NCI-H510A (cell line): ENCODE data around the gene AGPAT1.
"Not testable (repeated sequence)": the region's sequence is repeated elsewhere in the genome, so short reads cannot be mapped to it uniquely, and the experiment has no call there.

Source experiments
- DNase-seq: peaks from one replicate; lab custom pipeline; 2025; lab: John Stamatoyannopoulos, UW

AGPAT1 gene

DNA sequence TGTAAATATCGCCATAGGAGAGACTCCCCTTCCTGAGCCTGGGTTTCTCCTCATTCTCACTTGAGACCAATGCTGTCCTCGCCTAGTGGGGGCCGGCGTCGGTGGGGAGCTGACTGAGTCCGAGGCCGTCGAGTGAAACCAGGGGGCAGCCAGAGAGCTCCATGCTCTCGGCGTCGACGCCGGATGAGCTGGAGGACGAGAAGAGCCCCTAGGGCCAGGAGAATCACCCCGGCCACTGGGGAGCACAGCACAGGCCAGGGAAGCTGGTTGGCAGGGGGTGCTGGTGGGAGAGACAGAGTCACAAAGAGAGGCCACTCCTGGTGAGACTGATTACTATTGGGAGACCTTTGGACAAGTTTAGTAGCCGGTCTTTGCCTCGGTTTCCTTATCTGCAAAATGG is 23.0 kb upstream of the AGPAT1 start:
- no peak for DNase-seq

DNA sequence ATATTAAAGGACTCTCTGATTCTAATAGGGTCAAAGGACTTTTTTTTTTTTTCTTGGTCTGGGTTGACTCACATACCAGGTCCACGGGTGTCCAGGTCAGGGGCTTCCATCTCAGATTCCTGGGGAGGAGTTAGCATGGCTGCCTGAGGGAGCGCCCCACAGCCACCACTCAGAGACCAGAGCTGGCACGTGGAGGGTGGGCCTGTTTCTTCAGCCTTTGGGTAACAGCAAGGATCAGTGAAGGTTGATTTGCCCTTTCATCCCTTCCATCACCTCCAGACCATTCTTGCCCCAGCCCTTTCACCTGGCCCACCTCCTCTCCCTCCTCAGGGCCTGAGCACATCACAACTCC is 22.4 kb upstream of the AGPAT1 start:
- DNase-seq = no peak

DNA sequence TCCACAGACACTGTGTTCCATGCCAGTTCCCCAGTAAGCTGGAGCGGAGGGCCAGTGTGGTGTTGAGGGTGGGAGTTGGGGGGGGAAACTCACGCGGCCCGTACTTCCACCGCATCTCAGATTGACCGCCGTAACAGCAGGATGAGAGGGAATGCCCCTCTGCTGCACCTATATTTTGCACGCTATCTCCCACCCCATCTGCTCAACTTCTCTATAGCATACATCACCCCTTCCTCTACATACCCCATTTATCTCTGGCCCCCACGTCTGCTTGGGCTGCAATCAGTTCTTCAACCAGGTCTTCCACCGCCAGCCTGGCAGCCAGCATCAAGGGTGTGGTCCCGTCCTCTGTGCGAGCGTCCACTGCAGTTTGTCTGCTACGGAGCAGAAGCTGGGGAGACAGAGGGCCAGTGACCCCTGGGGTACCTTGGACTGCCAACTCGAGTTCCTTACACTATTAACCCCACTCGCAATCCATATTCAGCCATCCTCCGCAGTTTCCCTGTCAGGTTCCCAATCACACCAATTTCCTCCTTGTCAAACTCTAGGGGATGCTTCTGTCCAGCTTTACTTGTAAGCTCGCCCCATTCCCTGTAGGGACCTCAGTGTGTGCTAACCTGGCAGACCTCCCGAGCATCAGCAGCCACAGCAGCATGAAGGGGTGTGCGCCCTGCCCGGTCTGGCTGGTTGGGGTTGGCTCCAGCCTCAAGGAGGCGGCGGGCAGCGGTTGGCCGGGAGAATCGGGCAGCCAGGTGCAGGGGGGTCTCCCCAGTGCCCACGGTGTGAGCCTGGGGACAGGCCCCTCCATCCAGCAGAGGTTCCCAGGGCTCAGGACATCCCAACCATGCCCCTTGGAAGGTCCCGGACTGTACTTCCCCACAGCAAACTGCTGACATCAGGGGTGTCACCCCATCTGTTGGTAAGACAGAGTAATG is 21.1 kb upstream of the AGPAT1 start:
- no peak for DNase-seq

DNA sequence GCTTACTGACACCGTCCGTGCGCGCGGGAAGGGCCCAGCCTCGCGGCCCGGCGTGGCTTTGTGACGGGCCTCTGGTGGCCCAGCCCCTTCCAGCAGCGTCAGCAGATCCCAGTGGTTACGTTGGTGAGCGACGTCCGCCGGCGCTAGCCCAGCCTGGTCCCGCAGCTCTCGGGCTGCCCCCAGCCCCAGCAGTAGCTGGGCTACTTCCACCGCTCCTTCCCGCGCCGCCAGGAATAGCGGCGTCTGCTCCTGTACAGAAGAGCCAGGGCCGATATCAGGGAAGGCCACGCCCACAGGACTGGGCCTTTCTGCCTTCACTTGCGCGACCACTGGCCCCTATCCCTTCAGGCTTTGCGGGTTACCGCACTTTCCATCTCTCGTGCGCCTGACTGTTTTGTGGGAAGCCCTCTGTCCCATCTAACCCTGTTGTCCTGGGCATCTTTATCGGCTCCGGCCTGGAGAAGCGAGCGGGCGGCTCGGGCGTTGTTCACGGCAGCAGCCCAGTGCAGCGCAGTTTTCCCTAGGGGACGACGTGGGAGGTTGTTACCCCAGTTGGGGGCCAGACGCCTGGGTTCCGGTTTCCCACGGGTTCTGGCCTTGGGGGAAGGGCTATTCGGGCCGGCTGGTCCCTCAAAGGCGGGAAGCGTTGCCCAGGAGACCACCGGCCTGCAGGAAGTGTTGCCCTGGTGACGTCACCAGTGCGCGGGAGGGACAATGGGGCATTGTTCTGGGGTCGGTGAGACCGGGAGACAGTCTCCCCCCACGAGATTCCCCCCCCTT is 20.2 kb upstream of the AGPAT1 start:
- DNase-seq = peak; percentile 88

DNA sequence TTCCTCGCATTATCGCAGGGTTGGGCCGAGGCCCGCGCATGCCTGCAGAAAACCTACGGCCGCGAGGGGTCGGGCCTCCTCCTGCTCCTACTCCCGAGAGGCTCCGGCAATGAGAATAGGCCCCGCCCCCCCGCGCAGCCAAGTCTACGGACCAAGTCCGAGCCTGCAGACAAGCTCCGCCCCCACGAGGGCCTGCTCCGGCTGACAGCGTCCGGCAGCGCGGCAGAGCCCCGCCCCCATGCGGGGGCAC is 19.7 kb upstream of the AGPAT1 start:
- peak; percentile 100 for DNase-seq

DNA sequence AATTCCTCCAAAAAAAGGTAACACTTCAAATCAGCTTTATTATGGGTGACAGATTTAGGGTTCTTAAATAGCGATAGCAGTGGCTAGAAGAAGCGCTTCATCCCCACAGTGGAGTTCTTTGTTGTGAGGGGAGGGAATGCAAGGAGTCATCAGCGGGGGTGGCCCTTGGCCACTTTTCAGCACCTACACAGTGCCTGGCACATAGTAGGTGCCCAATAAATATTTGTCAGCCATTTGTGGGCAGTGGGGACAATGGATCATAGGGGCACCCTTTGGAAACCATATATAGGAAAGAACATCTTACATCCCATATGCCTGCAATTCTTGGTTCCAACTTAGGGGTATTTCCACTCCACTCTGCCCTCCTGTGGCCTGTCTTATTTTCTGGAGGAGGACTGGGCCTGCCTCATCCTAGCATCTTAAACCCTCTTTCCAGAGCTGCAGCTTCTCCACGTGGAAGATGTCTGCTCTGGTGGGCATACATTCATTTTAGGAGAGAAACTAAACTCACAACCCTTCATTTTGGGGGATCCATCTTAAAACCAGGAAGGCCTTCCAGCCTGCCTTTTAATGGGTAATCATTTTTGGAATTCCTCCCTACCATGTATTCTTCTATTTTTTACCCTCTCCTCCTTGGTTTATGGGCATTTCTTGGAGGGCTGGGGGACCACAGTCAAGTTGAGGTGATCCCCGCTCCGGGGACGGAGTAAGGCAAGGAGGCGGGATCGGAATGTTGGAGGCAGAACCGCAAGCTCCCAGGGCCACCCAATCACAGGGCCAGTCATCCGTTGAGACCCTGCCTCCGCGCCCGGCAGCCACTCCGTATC is 19.2 kb upstream of the AGPAT1 start:
- DNase-seq = no peak

DNA sequence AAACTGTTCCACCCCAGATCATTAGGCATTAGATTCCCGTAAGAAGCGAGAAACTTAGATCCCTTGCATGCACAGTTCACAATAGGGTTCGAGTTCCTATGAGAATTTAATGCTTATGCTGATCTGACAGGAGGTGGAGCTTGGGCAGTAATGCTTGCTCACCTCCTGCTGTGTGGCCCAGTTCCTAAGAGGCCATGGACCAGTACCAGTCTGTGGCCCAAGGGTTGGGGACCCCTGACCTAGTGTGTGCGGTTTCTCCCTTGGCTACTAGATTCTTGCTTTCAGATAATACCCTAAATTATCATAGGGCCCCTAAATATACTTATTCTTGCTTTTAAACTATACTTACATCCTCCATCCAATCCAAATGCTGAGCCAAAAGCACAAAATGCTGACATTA is 18.5 kb upstream of the AGPAT1 start:
- no peak for DNase-seq

DNA sequence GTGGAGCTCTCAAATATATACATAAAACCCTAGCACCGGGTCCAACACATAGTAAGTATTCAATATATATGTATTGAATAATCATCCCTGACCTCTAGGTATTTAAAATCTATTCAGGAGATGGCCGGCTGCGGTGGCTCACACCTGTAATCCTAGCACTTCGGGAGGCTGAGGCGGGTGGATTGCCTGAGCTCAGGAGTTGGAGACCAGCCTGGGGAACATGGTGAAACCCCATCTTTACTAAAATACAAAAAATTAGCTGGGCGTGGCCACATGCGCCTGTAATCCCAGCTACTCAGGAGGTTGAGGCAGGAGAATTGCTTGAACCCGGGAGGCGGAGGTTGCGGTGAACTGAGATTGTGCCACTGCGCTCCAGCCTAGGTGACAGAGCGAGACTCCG is 17.2 kb upstream of the AGPAT1 start:
- DNase-seq = not testable (repeated sequence)

DNA sequence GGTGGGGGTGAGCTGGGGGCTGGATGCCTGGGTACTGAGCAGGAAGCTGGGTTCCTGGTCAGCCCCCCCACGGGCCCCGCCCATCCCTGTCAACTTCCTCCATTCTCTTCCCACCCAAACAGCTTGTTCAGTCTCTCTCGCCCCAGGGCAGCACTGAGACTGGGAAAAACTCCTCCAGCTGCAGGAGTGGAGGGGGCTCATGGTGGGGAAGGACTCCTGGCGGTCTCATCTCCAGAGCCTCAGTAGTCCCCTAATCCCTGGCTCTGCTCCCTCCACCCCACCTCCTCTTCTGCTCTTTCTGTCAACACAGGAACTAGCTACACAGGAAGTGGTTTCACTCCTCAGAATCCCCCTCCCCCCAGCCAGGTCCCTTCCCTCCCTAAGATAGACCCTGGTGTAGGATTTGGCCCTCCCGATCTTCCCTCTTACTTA is 16.7 kb upstream of the AGPAT1 start, which contains the start of gene GPSM3:
Gene GPSM3 (minus strand): TSS at position 36 of the 432 bp plus-strand sequence. CDS start 130 bp downstream, outside the sequence.
- peak; percentile 52 for DNase-seq

DNA sequence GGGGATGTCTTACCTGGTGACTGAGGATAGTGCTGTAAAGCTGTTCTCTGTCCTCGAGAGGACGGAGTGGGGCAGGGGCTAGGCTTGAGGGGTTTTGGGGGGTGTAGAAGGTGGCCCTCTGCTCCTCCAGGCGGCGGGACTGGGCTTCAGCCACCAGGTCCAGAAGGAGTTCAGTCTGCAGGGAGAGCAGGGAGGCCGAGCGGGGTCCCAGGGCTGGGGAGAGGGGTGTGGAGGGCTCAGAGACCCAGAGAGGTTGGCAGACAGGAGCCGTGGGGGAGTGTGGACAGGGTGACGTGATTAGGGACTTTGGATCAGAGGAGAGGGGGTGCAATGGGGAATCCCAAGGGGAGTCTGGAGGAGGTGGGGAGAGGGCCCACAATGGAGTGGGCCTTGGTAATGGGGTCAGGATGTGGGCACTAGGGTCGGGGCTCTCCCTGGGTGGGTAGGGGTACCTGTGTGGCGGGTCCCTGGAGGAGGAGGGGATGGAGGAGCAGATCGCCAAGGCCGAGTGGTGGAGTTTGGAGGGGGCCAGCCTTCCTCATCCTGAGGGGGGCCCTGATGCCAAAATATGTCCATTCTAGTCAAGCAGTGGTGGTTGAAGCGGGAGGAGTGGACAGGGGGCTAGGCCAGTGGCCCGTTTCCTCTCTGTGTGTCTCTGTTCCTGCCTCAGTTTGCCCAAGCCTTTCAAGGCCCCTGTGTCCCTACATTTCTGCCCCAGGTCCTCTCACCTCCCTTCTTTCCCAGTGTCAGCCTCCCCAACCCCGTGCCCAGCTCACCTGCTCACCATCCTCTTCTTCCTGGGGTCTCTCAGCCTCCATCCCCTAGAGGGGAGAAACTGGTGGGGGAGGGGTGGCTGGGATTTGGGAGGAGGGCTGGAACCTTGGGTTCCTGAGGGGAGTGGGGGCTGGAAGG is 16.1 kb upstream of the AGPAT1 start:
- DNase-seq = no peak

DNA sequence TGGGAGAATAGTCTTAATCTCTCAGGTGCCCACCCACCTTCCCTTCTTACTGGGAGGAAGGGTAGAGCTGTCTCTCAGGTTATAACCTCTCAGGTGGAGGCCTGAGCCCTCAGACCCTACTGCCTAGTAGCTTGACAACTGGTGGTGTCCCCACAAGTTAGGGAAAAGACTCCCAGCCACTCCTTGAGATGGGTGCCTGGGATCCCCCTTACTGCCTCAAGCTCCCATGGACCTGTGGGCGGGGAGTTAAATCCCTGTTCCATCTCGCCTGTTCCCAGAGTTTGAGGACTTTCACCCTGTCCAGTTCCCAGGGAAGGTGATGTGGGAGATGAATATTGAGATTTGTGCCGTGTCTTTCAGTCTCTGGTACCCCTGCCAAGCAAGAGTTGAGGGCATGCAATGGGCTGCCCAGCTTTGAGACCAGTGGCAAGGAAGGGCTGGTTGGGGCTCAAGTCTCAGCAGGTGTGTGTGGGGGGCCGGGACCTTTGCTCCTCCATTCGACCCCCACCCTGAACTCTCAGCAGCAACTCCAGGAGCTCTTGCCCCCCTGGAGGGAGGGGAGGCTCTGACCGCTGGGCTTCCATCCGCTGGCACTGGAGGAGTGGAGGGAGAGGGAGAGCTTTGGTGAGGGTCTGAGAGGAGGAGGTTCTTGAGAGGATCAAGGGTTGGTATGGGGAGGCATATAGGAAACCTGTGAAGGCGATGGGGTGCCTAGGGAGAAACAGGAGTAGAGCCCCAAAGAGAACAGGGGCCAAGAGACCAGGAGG is 15.2 kb upstream of the AGPAT1 start:
- DNase-seq = no peak

DNA sequence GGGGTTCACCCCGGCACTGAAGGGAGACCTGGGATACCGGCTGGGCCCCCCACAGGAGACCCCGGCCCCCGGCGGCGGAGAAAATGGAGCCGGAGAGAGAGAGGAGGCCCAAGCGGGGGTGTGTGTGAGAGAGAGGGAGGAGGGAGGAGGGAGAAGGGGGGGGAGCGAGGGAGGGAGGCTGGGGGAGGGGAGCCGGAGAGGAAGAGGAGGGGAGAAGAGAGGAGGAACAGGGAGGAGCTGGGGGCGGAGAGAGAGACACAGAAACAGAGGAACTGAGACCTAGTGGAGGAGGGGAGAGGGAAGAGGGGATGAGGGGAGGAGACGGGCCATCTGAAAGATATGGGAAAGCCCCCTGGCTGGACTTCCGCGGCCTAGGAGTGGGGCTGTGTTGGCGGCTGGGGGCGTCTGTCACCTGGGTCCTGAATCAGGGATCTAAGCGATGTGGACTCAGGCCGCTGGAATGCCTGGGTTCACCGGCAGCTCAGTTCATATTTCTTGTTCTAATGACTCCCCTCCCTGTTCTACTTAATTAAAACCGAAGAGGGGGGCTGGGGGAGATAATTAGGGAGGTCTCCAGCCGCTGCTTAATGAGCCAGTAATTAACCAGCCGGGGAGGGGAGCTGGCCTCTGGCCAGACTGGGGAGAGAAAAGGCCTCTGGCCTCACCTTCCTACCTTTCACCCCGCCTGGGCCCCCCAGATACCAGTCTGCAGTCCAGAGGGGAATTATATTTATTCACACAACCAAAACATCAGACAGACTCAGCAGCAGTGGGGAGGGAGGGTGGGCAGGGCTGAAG is 14.4 kb upstream of the AGPAT1 start, which contains the start of gene PBX2:
Gene PBX2 (minus strand): TSS at position 149 of the 798 bp plus-strand sequence. CDS start 287 bp downstream, outside the sequence.
- peak; percentile 82 for DNase-seq

DNA sequence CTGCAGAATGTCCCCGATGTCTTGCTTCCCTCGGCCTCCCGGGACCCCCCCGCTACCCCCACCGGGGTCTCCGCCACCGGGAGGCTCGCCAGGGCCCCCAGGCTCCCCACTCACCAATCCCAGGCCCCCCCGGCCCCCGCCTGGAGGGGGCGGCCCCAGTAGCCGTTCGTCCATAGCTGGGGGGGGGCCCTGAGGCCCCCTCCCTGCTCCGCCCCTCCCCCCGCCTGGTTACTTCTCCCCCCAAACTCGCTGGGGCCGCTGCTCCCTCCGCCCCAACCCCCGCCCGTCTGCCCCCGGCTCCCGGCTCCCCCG is 13.8 kb upstream of the AGPAT1 start:
- DNase-seq = no peak

DNA sequence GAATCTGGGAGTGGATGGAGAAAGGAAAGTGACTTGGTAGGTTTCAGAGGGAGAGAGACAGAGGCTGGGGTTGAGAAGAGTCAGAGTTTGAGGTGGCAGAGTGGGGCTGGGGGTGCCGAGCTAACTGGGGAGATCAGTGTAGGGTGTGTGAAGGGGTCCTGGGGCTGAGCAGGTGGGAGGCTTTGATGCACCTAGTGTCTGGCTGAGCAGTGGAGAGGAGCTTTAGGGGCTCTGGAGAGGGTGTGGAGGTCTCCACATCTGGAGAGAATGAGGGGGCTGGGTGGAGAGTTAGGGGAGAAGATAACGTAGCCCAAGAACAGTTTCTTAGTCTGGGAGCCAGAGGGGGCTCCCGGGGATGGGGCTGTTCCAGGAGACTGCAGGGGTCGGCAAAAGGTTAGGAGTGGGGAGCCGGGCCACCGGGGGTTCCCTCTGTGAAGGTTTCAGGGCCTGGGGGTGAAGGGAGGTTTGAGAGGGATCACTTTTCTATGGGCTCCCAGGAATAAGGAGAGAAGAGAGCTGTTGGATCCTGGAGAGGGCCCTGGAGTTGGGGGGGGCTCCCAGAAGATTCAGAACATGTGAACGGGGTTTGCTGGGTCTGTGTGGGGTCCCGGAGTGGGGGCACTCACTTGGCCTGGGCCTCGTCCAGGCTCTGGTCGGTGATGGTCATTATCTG is 13.3 kb upstream of the AGPAT1 start:
- no peak for DNase-seq

DNA sequence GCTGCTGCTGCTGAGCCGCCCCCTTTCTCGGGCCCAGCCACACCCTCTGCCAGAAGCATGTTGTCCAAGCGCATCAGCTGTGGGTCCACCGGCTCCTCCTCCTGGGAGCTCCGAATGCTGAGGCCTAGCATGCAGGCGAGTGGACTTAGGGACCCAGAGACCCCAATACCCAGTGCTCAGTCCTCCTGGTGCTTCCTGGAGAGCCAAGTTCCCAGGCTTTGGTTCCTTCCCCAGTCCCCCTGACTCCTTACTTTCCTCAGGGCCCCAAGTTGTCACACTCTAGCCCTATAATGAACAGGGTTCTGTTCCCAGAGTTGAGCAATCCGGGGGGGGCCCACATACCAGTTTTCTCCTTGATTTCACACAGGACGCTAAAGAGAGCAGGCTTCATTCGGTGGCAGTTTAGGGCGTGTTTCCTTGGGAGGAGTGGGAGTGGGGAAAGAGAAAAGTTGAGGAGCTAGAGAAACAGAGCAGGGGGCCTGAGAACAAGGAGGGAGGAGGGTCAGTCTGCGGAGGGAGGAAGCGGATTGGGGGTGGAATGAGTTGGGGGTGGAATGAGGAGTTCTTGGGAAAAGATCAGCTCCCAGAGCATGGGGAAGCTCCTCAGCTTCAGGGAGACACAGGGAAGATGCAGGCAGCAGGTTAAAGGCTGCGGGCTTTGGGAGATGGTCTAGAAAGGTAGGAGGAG is 12.6 kb upstream of the AGPAT1 start:
- no peak for DNase-seq

DNA sequence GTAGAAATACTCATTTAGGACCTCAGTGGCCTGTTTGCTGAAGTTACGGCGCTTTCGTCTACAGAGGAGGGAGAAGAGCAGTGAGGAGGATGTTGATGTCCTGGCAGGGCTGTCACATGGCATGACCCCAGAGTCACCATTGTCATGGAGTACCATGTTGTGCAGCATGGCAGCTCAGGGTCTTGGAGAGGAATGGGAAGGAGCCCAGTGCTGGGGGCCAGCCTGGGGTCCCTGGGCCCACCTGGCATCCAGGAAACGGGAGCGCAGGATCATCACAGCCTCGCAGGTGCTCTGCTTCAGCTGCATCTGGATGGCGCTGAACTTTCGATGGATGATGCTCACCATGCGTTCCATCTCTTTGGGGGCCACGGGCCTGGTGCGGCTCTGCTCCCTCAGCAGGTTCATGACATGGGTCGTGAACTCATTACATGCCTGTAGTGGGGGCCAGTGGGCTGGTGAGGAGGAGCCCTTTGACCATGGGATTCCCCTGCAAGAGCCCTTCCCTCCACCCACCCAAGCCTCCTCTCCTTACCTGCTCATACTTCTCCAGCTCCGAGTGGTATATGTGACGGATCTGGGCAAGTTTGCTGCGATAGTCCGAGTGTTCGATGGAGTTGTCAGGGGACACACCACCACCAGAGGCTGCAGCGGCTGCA is 12.0 kb upstream of the AGPAT1 start:
- DNase-seq = not testable (repeated sequence)

DNA sequence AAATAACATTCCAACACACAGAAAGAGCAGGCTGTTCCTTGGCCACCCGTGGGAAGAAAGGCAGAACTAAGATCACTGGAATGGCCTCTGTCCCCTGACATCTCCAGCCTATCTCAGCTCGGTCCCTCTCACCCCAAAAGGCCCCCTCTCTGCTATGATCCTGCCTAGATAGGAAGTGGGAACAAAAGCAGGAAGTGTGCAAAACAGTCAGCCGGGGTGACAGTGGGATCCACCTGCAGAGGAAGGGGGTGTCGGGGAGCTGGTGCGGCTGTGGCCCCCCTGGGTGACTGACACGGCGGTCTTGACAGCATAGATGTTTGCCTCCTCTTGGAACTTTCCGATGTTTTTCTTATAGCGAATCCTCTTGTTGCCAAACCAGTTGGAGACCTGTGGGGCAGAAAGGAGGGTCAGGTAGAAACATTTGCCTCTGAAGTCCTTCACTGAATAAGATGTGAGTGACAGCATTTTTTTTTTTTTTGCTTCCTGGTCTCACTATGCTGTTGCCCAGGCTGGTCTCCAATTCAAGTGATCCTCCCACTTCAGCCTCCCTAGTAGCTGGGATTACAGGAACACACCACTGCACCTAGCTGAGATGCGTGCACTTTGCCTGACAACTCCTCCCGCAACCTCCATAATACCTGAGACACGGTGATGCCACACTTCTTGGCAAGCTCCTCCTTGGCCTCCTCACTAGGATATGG is 11.3 kb upstream of the AGPAT1 start:
- DNase-seq = no peak
